PC-9 (cell line): Measurements from ENCODE around the gene ERP29. TPM values are rescaled to one million over a fixed set of nuclear protein-coding genes. Genes with fewer than 3 reads are reported as not detected.

Source experiments
- BruUV-seq: library from RNA; stranded (reverse); fragments of 400-500 nt; replicated peaks from 2 replicates; lab custom pipeline; 2021; lab: Mats Ljungman, UMichigan
- CTCF ChIA-PET: fragments of 300-600 bp; sonication (Branson Sonifier 250); formaldehyde crosslinking; loops from one replicate; lab custom pipeline; 2022; ENCODE audit warnings: antibody characterized with exemption; lab: Charles Lee
- POLR2A ChIA-PET: fragments of 300-600 bp; sonication (Branson Sonifier 250); formaldehyde crosslinking; loops from one replicate; lab custom pipeline; 2022; ENCODE audit warnings: antibody characterized with exemption; ENCODE audit not compliant: unreplicated experiment; lab: Charles Lee
- DNase-seq, 2 experiments: peaks; one replicate each; pipeline versions ENCODE4 v3.0.0 to v3.0.0-alpha.2; 2015 to 2022; ENCODE audit warnings: mixed read lengths in 1 of 2
- H2AFZ ChIP-seq: fragments of 200-600 bp; sonication (generic); 2 replicates; pipeline ENCODE4 v1.8.1; 2017; ENCODE audit warnings: antibody characterized with exemption
- H3F3A ChIP-seq: fragments of 200-600 bp; sonication (generic); 2 replicates; pipeline ENCODE4 v1.8.1; 2017; ENCODE audit warnings: antibody characterized with exemption, mild to moderate bottlenecking, low read depth; ENCODE audit not compliant: insufficient read depth
- H3K27ac ChIP-seq: fragments of 200-600 bp; sonication (generic); 2 replicates; pipeline ENCODE4 v1.6.1; 2016; ENCODE audit warnings: mixed run types
- H3K27me3 ChIP-seq: fragments of 200-600 bp; sonication (generic); 2 replicates; pipeline ENCODE4 v1.6.1; 2016; ENCODE audit warnings: low read depth, mixed run types; ENCODE audit not compliant: insufficient read depth
- H3K36me3 ChIP-seq: fragments of 200-600 bp; sonication (generic); 2 replicates; pipeline ENCODE4 v1.6.1; 2016; ENCODE audit warnings: low read depth, mixed run types
- H3K4me1 ChIP-seq: fragments of 200-600 bp; sonication (generic); replicated peaks from 2 replicates; pipeline ENCODE4 v1.6.1; 2016; ENCODE audit warnings: mixed run types; ENCODE audit not compliant: insufficient read depth
- H3K4me2 ChIP-seq: fragments of 200-600 bp; sonication (generic); 2 replicates; pipeline ENCODE4 v1.6.1; 2017; ENCODE audit warnings: mixed run types
- H3K4me3 ChIP-seq: fragments of 200-600 bp; sonication (generic); 2 replicates; pipeline ENCODE4 v1.6.1; 2016; ENCODE audit warnings: mixed run types
- H3K79me2 ChIP-seq: fragments of 200-600 bp; sonication (generic); 2 replicates; pipeline ENCODE4 v1.6.1; 2017; ENCODE audit warnings: low read depth, mixed run types
- H3K9me2 ChIP-seq: fragments of 200-600 bp; sonication (generic); 2 replicates; pipeline ENCODE4 v1.8.1; 2017; ENCODE audit warnings: mild to moderate bottlenecking; ENCODE audit not compliant: insufficient read depth
- H3K9me3 ChIP-seq: fragments of 200-600 bp; sonication (generic); 2 replicates; pipeline ENCODE4 v1.8.1; 2016; ENCODE audit warnings: low read depth; ENCODE audit not compliant: insufficient read depth
- H4K20me1 ChIP-seq: fragments of 200-600 bp; sonication (generic); 2 replicates; pipeline ENCODE4 v1.8.1; 2017; ENCODE audit not compliant: insufficient read depth
- CTCF ChIP-seq: fragments of 200-600 bp; sonication (generic); conservative IDR thresholded peaks from 2 replicates; pipeline ENCODE4 v1.6.1; 2017; ENCODE audit warnings: mixed run types, antibody characterized with exemption, mild to moderate bottlenecking, moderate library complexity
- EZH2 ChIP-seq: fragments of 200-600 bp; sonication (generic); IDR thresholded peaks from 2 replicates; pipeline ENCODE4 v1.8.0; 2017; ENCODE audit warnings: antibody characterized with exemption, low read depth
- intact Hi-C: fragments of 100-400 bp; cut with micrococcal nuclease; formaldehyde crosslinking; loops from one replicate; pipeline ENCODE4 v1.10.0; 2022; ENCODE audit not compliant: unreplicated experiment
- total RNA-seq: library from RNA; stranded (reverse); gene quantifications from 2 replicates; pipeline ENCODE4 v1.2.3, GENCODE V29; 2021

ERP29 gene
- total RNA-seq, 1 experiment from 2014 or later = 131 TPM

- H3K36me3 ChIP-seq = peaks cover 28% of the 10 kb centered on the region
- intact Hi-C loops = no loop called here
- POLR2A ChIA-PET = no interaction called here
These were observed 2.7 kb downstream of the ERP29 start for GRCh38 chr12:112015938-112016337.

GRCh38 chr12:112017041-112017440 lies 3.8 kb downstream of the ERP29 start:
- H3K9me2 ChIP-seq = no peaks in the 10 kb centered on the region
- no peaks in the 10 kb centered on the region for H3K27me3 ChIP-seq
- no peak overlapping the region; the same call in 1 of the 2 replicates for H3K27ac ChIP-seq
- ChIA-PET CTCF (no interaction called here), POLR2A (no interaction called here)
- no TSS peak for BruUV-seq
- peak in 1 of 2 experiments; percentile 67 for DNase-seq
- H3K4me2 ChIP-seq = no peak overlapping the region
- H3K79me2 ChIP-seq = peaks cover 74% of the 10 kb centered on the region
- peaks cover 38% of the 10 kb centered on the region for H3K4me1 ChIP-seq
- TF ChIP-seq EZH2 = no peak
- TF ChIP-seq CTCF = no peak
- H3F3A ChIP-seq = peaks cover 62% of the 10 kb centered on the region
- no peaks in the 10 kb centered on the region for H3K9me3 ChIP-seq
- H3K4me3 ChIP-seq = no peak overlapping the region
- intact Hi-C loops = no loop called here
- no peak overlapping the region for H2AFZ ChIP-seq
- peaks cover 40% of the 10 kb centered on the region for H4K20me1 ChIP-seq
- H3K36me3 ChIP-seq = peaks cover 28% of the 10 kb centered on the region

More at GRCh38 chr12:112015938-112016337, 2.7 kb downstream of the ERP29 start:
- peaks cover 66% of the 10 kb centered on the region for H3F3A ChIP-seq
- no peaks in the 10 kb centered on the region for H3K9me2 ChIP-seq
- no TSS peak for BruUV-seq
- H3K79me2 ChIP-seq = peaks cover 82% of the 10 kb centered on the region
- H2AFZ ChIP-seq = no peak overlapping the region
- no peak for DNase-seq
- peaks cover 30% of the 10 kb centered on the region for H4K20me1 ChIP-seq
- no peak overlapping the region for H3K27ac ChIP-seq
- no peak overlapping the region for H3K4me3 ChIP-seq
- no peak for TF ChIP-seq CTCF
- TF ChIP-seq EZH2 = no peak
- H3K4me2 ChIP-seq = peak overlapping the region; percentile 87; the same call in 1 of the 2 replicates
- H3K27me3 ChIP-seq = no peaks in the 10 kb centered on the region
- peaks cover 49% of the 10 kb centered on the region for H3K4me1 ChIP-seq
- CTCF ChIA-PET = no interaction called here
- H3K9me3 ChIP-seq = no peaks in the 10 kb centered on the region

- BruUV-seq = no TSS peak
- peak in 1 of 2 experiments; percentile 67 for DNase-seq
- TF ChIP-seq CTCF = no peak
- TF ChIP-seq EZH2 = no peak
- Histone ChIP-seq H3K9me2 (no peaks in the 10 kb centered on the region), H3K9me3 (no peaks in the 10 kb centered on the region), H3K4me2 (peak overlapping the region; percentile 40), H3K79me2 (peaks cover 71% of the 10 kb centered on the region), H4K20me1 (peaks cover 47% of the 10 kb centered on the region), H3K4me3 (no peak overlapping the region), H2AFZ (no peak overlapping the region), H3F3A (peaks cover 62% of the 10 kb centered on the region), H3K36me3 (peaks cover 28% of the 10 kb centered on the region), H3K27ac (peak overlapping the region; percentile 42), H3K27me3 (no peaks in the 10 kb centered on the region), H3K4me1 (peaks cover 35% of the 10 kb centered on the region)
- ChIA-PET CTCF (interaction anchor here (0.5 kb wide), 1 partner anchor 1588 kb away, joined by 4 read pairs; no protein-coding TSS in a partner anchor), POLR2A (no interaction called here)
- intact Hi-C loops = no loop called here
These were observed 5.5 kb downstream of the ERP29 start for GRCh38 chr12:112018571-112019237.
